ENCODE results near the gene CACNA2D4.

- TF ChIP-seq REST (IDR thresholded peaks at IDR 0.05) (no peak), CTCF (IDR thresholded peaks at IDR 0.05; ENCODE audit: low read depth, low read length, missing input control) (no peak), SP1 (IDR thresholded peaks at IDR 0.05) (no peak), TAF1 (conservative IDR thresholded peaks at IDR 0.05) (no peak), JUND (IDR thresholded peaks at IDR 0.05) (no peak), ZBTB33 (IDR thresholded peaks at IDR 0.05) (no peak), FOXA1 (IDR thresholded peaks at IDR 0.05) (no peak), FOXA2 (IDR thresholded peaks at IDR 0.05) (no peak), ATF3 (IDR thresholded peaks at IDR 0.05) (no peak), NR2F2 (IDR thresholded peaks at IDR 0.05) (no peak), MAX (IDR thresholded peaks at IDR 0.05) (no peak), EGR1 (IDR thresholded peaks at IDR 0.05; ENCODE audit: low read depth in 2 of 2) (no peak), GABPA (IDR thresholded peaks at IDR 0.05 in 1 of 2, conservative IDR thresholded peaks at IDR 0.05 in 1 of 2) (no peak)
These were observed 79.0 kb downstream of the CACNA2D4 start for GRCh38 chr12:1839464-1839863.
